ENCODE results near the gene RGMA. TPM values are rescaled to one million over a fixed set of nuclear protein-coding genes. Genes with fewer than 3 reads are reported as not detected.

Gene RGMA, protein sequence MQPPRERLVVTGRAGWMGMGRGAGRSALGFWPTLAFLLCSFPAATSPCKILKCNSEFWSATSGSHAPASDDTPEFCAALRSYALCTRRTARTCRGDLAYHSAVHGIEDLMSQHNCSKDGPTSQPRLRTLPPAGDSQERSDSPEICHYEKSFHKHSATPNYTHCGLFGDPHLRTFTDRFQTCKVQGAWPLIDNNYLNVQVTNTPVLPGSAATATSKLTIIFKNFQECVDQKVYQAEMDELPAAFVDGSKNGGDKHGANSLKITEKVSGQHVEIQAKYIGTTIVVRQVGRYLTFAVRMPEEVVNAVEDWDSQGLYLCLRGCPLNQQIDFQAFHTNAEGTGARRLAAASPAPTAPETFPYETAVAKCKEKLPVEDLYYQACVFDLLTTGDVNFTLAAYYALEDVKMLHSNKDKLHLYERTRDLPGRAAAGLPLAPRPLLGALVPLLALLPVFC
- total RNA-seq = 2.7 and 7.0 TPM in 2 replicates

DNA sequence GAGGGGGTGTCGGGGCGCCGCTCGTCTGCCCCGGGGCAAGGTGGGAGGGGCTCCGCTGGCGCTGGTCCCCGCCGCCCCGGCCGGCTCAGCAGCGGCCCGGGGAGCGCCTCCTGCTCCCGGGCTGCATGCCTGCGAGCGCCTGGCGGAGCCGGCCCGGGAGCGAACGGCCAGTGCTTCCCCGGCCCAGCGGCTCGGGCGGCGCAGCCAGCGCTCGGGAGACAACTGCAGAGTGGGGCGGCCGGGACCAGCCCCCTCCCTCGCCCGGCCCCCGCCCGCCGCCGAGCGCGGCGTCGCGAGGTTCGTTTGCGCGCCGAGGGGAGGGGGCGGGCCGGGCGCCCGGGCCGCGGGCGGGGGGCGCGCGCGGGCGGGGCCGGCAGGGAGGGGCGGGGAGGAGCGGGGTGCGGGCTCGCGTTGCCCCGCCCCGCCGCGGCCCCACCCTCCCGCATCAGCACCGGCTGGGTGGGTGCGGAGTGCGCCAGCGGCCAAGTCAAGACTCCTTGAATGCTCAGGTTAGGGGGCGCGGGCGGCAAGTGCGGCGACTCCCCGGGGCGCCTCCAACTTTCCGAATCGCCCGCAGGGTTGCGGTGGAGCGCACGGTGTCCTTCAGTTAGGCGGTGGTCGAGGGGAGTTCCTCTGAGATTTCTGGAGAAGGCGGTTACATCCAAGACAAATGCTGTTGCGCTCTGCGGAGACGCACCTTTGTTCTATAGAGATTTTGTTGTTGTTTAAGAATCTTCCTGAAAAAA is at the start of gene RGMA:
Gene RGMA, minus strand, starts transcription at position 231 of the 746 bp plus-strand sequence. CDS start 279 bp downstream, outside the sequence.

Other genes starting within 250 kb of the RGMA start
- gene CHD2, start 188.9 kb downstream of the RGMA start, total RNA-seq = 34.5 and 49.5 TPM in 2 replicates

Data from cardiac atrium fibroblast (primary cell).